Measurements from ENCODE around the gene HIVEP2. TPM values are rescaled to one million over a fixed set of nuclear protein-coding genes. Genes with fewer than 3 reads are reported as not detected.

The HIVEP2 gene
- total and polyA plus RNA-seq, 2 of the 4 experiments (the other 2 are of a cell fraction): 4.3 to 11.3 TPM

GRCh38 chr6:142855893-142856623, 88.9 kb downstream of the HIVEP2 start:
- no peak overlapping the region for H3K23ac ChIP-seq (ENCODE audit: low read depth, low read length)
- ChIA-PET POLR2A (ENCODE audit: unreplicated experiment) (no interaction called here), CTCF (no interaction called here)
- no peak overlapping the region for H2AK9ac ChIP-seq (replicated peaks; ENCODE audit: low read depth, low read length, poor library complexity)
- no peak overlapping the region for H3K4me2 ChIP-seq (ENCODE audit: low read depth, low read length)
- no peak overlapping the region for H4K5ac ChIP-seq (ENCODE audit: low read depth, low read length)
- no peak overlapping the region for H3K56ac ChIP-seq (ENCODE audit: extremely low read depth, insufficient read depth, low read length)
- no peak overlapping the region for H4K8ac ChIP-seq (ENCODE audit: low read depth in 2 of 2, low read length in 2 of 2)
- H3K4me3 ChIP-seq (ENCODE audit: insufficient read depth, low read depth, low read length): no peak overlapping the region
- no peaks in the 10 kb centered on the region for H3K9me1 ChIP-seq (ENCODE audit: insufficient read depth, low read length)
- no peaks in the 10 kb centered on the region; the same call in 1 of the 2 replicates for H3K36me3 ChIP-seq (ENCODE audit: control insufficient read depth, insufficient read depth, low read length)
- no peak overlapping the region for H3K4ac ChIP-seq (ENCODE audit: low read depth, low read length)
- no peak overlapping the region for H2BK15ac ChIP-seq (ENCODE audit: low read depth, low read length)
- no peak overlapping the region for H4K91ac ChIP-seq (ENCODE audit: insufficient read depth, low read depth, low read length)
- H3K9ac ChIP-seq (ENCODE audit: low read depth, low read length): no peak overlapping the region
- ATAC-seq (ENCODE audit: low read depth) (no peak), DNase-seq (no peak)
- no peaks in the 10 kb centered on the region for H3K9me3 ChIP-seq (ENCODE audit: control insufficient read depth, insufficient read depth, low read length)
- WGBS, 2 experiments (ENCODE audit: extremely low coverage in 2 of 2, insufficient read length in 1 of 2): no CpG with 5 or more reads among the region's 5 CpGs
- H3K27me3 ChIP-seq (ENCODE audit: control insufficient read depth, insufficient read depth, low read length): no peaks in the 10 kb centered on the region
- H3K4me1 ChIP-seq (ENCODE audit: control insufficient read depth, insufficient read depth, low read length): peaks cover 6% of the 10 kb centered on the region
- H2AFZ ChIP-seq (replicated peaks; ENCODE audit: low read length, poor library complexity): no peak overlapping the region
- H2BK20ac ChIP-seq (ENCODE audit: low read depth, low read length): no peak overlapping the region
- no peak overlapping the region for H2AK5ac ChIP-seq (ENCODE audit: low read depth, low read length)
- no peak overlapping the region for H3K18ac ChIP-seq (ENCODE audit: low read depth, low read length)
- no peak overlapping the region for H2BK120ac ChIP-seq (ENCODE audit: low read depth, low read length)
- in situ Hi-C loops (cut with MboI; ENCODE audit: low sequenced_read_pairs): no loop called here
- H3K79me1 ChIP-seq (ENCODE audit: low read depth in 1 of 2, low read length in 2 of 2): peaks cover 15 to 54% of the 10 kb centered on the region in 2 experiments
- BruUV-seq (replicated peaks): no TSS peak
- H4K20me1 ChIP-seq (ENCODE audit: insufficient read depth, low read length): no peaks in the 10 kb centered on the region
- H2BK5ac ChIP-seq (ENCODE audit: low read depth, low read length, poor library complexity, severe bottlenecking): no peak overlapping the region
- intact Hi-C loops (cut with micrococcal nuclease): no loop called here
- no peak overlapping the region for H3K27ac ChIP-seq (ENCODE audit: insufficient read depth, low read length)
- TF ChIP-seq NFE2L2 (IDR thresholded peaks at IDR 0.05; ENCODE audit: low read depth, low read length) (no peak), POLR2A (IDR thresholded peaks at IDR 0.05; ENCODE audit: low read depth, low read length) (no peak), MAFK (IDR thresholded peaks at IDR 0.05; ENCODE audit: low read depth, low read length) (no peak), MXI1 (IDR thresholded peaks at IDR 0.05; ENCODE audit: borderline replicate concordance, low read depth, low read length) (no peak), RAD21 (IDR thresholded peaks at IDR 0.05; ENCODE audit: low read length) (no peak), MAZ (IDR thresholded peaks at IDR 0.05; ENCODE audit: borderline replicate concordance, low read depth, low read length) (no peak), BHLHE40 (IDR thresholded peaks at IDR 0.05; ENCODE audit: low read depth, low read length) (no peak), SMC3 (IDR thresholded peaks at IDR 0.05; ENCODE audit: low read depth, low read length) (no peak), RFX5 (IDR thresholded peaks at IDR 0.05; ENCODE audit: low read depth, low read length) (no peak), ELK1 (IDR thresholded peaks at IDR 0.05; ENCODE audit: borderline replicate concordance, low read depth, low read length) (no peak)
- TF ChIP-seq, protein P1, sequence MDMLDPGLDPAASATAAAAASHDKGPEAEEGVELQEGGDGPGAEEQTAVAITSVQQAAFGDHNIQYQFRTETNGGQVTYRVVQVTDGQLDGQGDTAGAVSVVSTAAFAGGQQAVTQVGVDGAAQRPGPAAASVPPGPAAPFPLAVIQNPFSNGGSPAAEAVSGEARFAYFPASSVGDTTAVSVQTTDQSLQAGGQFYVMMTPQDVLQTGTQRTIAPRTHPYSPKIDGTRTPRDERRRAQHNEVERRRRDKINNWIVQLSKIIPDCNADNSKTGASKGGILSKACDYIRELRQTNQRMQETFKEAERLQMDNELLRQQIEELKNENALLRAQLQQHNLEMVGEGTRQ (IDR thresholded peaks at IDR 0.05; ENCODE audit: low read depth, low read length): no peak
- no peak overlapping the region for H3K14ac ChIP-seq (replicated peaks; ENCODE audit: low read depth, low read length)
- dilution Hi-C loops (cut with HindIII; ENCODE audit: low sequenced_read_pairs, unreplicated experiment): no loop called here
